GM18508 (cell line): Measurements from ENCODE around the gene DPM1.
"Not testable (repeated sequence)": the region's sequence is repeated elsewhere in the genome, so short reads cannot be mapped to it uniquely, and the experiment has no call there.

Experiments
- ATAC-seq: cut with Tn5 transposase; IDR thresholded peaks from one replicate; pipeline ENCODE4 v1.9.1; 2021; ENCODE audit warnings: moderate number of reproducible peaks; ENCODE audit not compliant: insufficient read depth, unreplicated experiment

The DPM1 gene

GRCh38 chr20:50980851-50981713 is 22.8 kb upstream of the DPM1 start:
- ATAC-seq: no peak

GRCh38 chr20:50980071-50980681 is 21.8 kb upstream of the DPM1 start:
- ATAC-seq: no peak

- ATAC-seq: not testable (repeated sequence)
These were observed 20.2 kb upstream of the DPM1 start for GRCh38 chr20:50978533-50978932.

- ATAC-seq: no peak
These were observed 19.0 kb upstream of the DPM1 start for GRCh38 chr20:50977066-50978021.

GRCh38 chr20:50975701-50976330 is 17.5 kb upstream of the DPM1 start:
- no peak for ATAC-seq

- ATAC-seq: no peak
These were observed 11.6 kb upstream of the DPM1 start for GRCh38 chr20:50969912-50970311.

- ATAC-seq: no peak
These were observed 11.1 kb upstream of the DPM1 start for GRCh38 chr20:50969435-50969834.

- no peak for ATAC-seq
These were observed 10.0 kb upstream of the DPM1 start for GRCh38 chr20:50968289-50968688.

GRCh38 chr20:50967586-50967985 is 9.3 kb upstream of the DPM1 start:
- no peak for ATAC-seq

- ATAC-seq: no peak
These were observed 1.3 kb upstream of the DPM1 start for GRCh38 chr20:50959543-50960126.

GRCh38 chr20:50958615-50959542 is 547 bp upstream of the DPM1 start, which contains the start of gene MOCS3:
Gene MOCS3, plus strand, starts transcription at chr20:50958818. Its CDS starts 25 bp downstream, at chr20:50958843.
- peak; percentile 40 for ATAC-seq

- no peak for ATAC-seq
These were observed 1.1 kb downstream of the DPM1 start for GRCh38 chr20:50957276-50957675.

- no peak for ATAC-seq
These were observed 4.5 kb downstream of the DPM1 start for GRCh38 chr20:50953821-50954220.

GRCh38 chr20:50953196-50953595 is 5.1 kb downstream of the DPM1 start:
- ATAC-seq: no peak

GRCh38 chr20:50948132-50948785 is 10.1 kb downstream of the DPM1 start:
- no peak for ATAC-seq

- no peak for ATAC-seq
These were observed 15.3 kb downstream of the DPM1 start for GRCh38 chr20:50943069-50943468.

GRCh38 chr20:50933589-50933988 is 24.7 kb downstream of the DPM1 start:
- no peak for ATAC-seq

- no peak for ATAC-seq
These were observed 25.5 kb downstream of the DPM1 start for GRCh38 chr20:50932691-50933280.
